Activated CD4-positive, alpha-beta T cell treated with anti-CD3 and anti-CD28 coated beads, Interleukin-2, Interleukin-4, amounts not matched to agents 100 ng/mL and 50 ng/mL, durations not matched to agents 16 hours and 8 hours (primary cell): ENCODE results near the gene TRMT61A.
"Not testable (repeated sequence)": the region's sequence is repeated elsewhere in the genome, so short reads cannot be mapped to it uniquely, and the experiment has no call there.

Source experiments
- DNase-seq: peaks from one replicate; pipeline ENCODE4 v3.0.0-alpha.2; 2020; ENCODE audit warnings: low spot score

TRMT61A gene

DNA sequence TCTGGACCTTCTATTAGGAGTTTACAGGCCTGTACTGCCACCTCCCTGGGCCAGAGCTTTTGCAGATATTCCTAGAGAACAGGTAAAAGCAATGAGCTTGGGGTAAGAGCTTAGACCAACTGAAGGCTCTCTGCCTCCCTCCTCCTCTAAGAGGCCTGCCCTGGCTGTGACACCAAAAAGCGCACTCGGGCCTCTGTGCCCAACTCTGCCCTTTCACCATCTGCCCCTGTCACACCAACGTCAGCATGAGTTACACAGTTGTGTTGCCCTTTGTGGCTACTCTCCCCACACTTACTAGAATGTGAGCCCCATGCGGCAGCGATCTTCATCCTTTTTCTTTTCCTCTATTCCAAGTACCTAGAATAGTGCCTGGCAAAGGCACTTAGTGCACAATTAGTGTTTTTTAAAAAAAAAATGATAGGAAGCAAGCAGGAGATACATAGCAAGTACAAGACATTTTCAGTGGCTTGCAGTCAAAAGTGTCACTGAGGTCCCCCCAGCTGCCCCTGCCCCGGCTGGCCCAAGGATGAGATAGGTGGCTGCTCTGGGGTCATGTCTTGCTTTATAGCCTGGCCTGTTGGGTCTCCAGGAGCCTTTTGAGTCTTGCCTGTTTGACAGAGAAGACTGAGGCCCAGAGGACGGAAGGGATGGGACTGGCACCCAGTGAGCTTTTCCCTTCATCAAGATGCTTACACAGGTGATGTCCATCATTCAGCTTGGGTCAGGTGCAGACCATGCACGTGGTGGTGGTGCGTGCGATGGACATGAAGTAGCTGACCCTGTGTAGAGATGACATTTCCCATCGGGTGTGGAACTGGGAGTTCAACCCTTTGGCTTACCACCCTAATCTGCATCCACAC lies 18.9 kb upstream of the TRMT61A start:
- no peak for DNase-seq

GRCh38 chr14:103510724-103511693 lies 18.0 kb upstream of the TRMT61A start:
- DNase-seq = no peak

DNA sequence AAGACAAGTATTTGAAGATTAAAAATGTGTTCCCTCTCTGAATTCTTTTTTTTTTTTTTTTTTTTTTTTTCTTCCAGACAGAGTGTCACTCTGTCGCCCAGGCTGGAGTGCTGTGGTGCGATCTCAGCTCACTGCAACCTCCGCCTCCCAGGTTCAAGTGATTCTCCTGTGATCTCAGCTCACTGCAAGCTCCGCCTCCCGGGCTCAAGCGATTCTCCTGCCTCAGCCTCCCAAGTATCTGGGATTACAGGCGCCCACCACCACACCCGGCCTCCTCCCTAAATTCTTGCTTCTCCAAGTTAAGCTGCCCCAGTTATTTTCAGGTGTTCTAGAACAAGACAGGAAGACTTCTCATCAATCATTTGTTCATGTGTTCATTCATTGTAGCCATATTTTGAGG lies 16.8 kb upstream of the TRMT61A start:
- not testable (repeated sequence) for DNase-seq

- DNase-seq = no peak
These were observed 16.0 kb upstream of the TRMT61A start for GRCh38 chr14:103512701-103513611.

DNA sequence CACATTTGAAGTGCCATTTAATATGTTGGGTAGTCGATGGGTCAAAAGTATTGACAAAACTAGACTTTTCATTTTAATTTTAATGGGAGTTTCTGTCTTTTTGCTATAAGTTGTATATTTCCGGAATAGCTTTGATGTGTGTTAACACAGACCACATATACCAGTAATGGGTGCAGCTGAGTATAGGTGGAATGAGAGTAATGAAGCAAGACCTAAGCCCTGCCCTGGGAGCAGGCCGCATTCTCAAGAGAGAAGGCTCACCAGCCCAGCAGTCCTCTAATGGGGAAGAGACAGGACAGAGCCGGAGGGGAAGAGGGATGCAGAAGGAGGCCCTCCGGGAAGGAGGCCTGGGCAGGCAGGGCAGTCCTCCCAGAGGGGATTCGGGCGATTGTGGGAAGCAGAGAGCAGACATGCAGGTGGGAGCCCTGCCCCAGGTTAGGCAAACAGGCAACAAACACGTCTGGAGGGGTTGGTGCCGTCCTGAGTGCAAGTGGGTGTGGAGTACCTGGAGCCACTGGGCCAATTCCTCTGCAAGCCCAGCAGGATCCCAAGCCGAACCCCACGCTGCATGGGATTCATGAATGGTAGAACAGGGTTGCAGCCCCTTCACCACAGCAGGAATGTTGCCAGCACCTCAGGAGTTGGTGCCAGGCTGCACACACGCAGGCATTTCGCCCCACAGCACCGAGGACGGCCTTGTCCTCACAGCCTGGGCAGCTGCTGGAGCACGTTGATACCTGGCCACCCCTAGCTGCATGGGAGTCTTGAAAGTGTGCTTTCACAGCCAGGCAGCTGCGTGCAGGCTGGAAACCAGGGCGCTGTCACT lies 14.2 kb upstream of the TRMT61A start:
- DNase-seq = no peak

- DNase-seq = no peak
These were observed 12.4 kb upstream of the TRMT61A start for GRCh38 chr14:103516426-103517173.

GRCh38 chr14:103517174-103517566 lies 11.8 kb upstream of the TRMT61A start:
- no peak for DNase-seq

DNA sequence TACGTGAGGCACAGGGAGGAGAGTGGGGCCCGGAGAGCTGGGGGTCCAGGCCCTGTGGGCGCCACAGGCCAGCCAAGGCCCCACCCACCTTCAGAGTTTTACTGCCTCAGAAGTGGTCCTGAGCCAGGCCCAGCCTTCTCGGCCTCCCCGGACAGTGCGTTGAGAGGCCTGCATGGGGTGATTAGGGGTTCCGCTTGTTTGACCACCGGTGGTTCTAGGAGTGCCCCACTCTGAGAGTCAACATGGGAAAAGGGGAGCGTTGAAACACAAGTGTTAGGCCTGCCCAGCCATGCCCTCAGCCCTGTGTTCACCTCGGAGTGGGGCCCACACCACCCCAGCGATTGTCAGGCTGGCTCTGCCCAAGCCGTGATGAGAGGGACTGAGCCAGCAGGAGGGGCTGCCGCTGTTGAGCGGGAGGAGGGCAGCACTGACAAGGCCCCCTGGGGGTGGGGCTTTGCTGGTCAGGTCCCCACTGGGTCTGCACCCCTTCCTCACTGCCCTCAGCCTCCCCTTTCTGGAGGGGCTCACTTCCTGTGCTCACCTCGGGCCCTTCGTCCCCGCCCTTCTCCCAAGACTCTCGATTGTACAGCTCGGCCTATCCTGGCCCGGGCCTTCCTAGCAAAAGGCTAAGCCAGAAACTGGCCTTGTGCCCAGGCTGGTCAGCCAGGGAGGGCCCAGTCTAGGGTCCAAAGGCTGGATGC lies 11.1 kb upstream of the TRMT61A start:
- DNase-seq = no peak

DNA sequence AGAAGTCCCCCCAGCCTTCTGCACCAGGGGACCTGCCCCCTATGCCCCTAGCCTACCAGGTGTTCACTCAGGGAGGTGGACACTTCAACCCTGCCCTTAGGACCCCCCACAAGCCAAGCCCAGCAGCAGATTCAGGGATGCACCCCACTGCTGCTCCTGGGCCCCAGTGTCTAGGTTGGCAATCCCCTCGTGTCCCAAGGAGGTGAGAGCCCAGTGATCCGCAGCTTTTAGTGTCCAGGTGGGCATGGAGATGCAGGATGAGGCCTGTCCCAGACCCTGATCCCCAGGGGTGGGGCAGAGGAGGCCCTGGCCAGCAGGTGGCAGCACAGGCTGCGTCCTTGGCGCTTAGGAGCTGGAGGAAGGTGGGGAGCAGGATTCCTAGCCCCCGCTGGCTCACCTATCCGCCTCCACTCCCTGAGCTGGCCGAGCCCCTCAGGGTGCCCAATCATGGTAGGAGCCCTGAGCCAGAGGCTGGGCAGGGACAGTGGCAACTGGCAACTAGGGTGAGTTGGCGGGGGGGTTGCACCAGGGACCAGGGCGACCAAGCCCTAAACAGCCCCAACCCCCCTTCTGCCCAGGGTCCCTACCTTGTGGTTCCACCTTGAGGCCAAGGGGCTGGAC lies 10.5 kb upstream of the TRMT61A start:
- peak; percentile 49 for DNase-seq

DNA sequence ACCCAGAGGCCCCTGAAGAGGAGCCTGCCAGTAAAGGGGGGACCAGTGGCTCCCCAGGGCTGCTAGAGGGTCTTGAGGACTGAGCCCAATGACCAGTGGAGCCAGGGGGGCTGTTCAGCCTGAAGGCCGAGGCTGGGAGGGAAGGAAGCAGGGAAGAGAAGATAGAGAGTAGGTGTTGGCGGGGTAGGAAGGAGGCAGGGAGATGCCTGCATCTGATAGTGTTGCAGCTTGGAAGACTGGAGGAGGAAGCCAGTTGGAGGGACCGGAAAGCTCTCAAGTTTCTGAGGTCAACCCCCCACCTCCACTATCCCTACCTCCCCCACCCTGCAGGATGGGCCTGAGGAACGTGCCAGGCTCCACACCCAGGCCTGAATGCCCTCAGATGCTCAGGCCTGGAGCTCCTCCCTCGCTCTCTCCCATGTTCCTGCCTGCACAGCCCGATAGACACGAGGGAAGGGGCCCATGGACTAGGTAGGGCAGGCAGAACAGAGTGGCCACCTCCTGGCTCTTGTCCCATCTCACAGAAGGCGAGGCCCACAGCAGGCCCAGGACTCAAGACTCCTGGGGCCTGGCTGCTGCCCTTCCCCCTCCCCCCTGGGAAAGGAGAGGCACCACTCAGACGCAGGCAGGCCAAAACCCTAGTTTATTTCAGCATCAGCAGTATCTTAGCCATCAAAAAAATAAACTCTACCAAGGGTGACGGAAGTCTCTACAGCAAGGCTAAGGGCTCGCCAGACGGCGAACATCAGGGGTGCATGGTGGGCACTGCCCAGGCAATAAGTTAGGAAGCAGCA lies 9.8 kb upstream of the TRMT61A start:
- DNase-seq = no peak

DNA sequence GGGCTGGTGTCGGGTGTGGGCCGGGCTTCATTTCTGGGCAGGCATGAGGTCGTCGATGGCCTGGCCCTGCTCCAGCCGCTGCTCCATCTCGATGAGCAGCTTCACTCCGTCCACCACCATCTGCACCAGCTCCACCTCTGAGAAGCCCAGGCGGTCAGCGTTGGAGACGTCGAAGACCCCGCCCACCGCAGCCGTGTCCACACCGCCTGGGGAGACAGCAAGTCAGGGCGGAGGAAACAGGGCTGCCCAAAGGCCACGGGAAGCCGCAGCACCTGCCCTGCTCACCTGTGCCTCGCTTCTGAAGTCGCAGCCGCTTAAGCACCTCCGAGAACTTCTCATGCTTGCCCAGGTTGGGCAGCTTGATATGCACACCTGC lies 9.2 kb upstream of the TRMT61A start:
- no peak for DNase-seq

DNA sequence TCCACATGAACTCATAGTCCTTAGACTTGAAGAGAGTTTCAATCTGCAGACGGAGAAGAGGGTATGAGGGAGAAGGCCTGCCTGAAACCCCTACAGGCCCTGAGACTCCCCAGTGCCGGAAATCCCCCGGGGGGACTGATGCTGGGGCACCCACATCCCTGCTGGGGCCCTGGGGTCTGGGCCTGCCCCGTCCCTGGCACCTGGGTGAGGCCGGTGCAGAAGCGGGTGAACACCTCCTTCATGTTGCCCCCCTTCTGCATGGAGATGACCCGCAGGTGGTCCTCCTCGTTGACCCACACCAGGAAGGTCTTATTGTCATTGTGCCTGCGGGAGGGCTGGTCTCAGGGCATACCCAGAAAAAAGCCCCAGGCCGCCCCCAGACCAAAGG lies 8.7 kb upstream of the TRMT61A start:
- no peak for DNase-seq

- DNase-seq = peak; percentile 37
These were observed 8.1 kb upstream of the TRMT61A start for GRCh38 chr14:103520657-103521437.

DNA sequence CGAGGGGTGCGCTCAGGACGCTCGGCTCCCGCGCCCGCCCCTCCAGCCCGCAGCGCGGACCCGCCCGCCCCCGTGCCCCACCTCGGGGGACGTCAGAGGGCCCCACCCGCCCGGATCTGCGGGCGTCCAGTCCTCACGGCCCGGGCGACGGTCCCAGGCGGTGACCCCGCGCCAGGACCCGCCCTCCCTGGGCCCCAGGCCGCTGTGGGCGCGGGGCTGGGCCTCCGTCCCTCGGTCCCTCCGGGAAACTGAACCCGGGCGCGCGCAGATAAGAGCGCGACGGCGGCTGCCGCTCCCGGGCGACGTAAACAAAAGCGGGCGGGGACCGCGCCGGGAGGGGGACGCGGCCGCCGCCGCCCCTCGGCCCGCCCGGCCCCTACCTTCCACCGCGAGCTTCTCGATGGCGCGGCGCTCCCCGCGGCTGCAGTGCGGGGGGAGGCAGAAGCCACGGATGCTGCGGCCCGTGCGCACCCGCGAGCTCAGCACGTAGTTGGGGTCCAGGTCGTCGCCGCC lies 7.5 kb upstream of the TRMT61A start:
- no peak for DNase-seq

- DNase-seq = no peak
These were observed 6.9 kb upstream of the TRMT61A start for GRCh38 chr14:103521951-103522563.

DNA sequence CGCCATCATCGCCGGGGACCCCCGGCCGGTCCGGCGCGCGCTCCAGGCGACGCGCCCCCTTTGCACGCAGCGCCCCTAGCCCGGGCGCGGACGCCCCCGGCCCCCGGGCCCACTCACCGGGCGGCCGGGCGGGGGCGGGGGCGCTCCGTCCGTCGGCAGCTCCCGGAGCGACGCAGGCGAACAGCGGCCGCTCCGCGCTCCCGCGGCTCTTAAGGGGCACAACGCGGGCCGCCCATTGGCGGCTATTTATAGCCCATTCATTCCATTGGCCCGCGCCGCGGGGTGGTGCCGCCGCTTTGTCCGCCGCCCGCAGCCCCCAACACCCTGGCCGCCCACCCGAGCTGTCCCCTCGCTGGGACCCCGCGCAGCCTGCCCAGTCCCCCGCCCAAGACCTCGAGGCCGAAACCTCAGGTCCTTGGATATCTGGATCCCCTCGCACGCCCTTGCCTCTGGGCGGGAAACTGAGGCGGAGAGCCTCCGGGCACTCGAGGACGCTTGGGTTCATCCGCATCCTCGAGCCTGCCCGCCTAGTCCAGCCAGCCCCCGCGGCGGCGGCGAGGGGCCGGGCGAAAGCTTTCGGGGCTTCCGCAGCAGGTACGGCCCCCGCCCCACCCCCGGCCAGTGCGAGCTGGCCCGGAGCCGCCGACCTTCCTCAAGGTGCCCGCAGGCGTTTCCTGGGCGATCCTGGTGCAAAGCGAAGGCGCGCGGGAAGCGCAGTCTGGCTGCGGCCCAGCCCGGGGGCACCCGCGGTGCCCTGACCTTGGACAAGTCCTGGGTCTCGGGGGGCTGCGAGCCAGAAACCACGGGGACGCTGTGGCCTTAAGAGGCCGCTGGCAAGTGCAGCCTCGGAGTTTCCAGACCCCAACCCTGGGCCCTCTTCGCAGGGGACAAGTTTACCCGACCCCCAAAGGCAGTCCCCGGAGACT lies 6.1 kb upstream of the TRMT61A start, which contains the start of gene CKB:
Gene CKB, minus strand, starts transcription at position 182 of the 926 bp plus-strand sequence. CDS start 337 bp downstream, outside the sequence.
- no peak for DNase-seq
